B cell (primary cell): Measurements from ENCODE around the gene SCAMP5.

Experiments
- CTCF ChIP-seq: fragments of 200-600 bp; IDR thresholded peaks from one replicate; pipeline ENCODE4 v1.8.0; 2022; ENCODE audit warnings: antibody characterized with exemption, mild to moderate bottlenecking
- EZH2 ChIP-seq: IDR thresholded peaks from 2 replicates; pipeline ENCODE4 v1.6.1; 2012; ENCODE audit warnings: borderline replicate concordance, low read depth, mild to moderate bottlenecking, moderate library complexity, low read length; ENCODE audit not compliant: insufficient read depth, poor library complexity, severe bottlenecking

DNA sequence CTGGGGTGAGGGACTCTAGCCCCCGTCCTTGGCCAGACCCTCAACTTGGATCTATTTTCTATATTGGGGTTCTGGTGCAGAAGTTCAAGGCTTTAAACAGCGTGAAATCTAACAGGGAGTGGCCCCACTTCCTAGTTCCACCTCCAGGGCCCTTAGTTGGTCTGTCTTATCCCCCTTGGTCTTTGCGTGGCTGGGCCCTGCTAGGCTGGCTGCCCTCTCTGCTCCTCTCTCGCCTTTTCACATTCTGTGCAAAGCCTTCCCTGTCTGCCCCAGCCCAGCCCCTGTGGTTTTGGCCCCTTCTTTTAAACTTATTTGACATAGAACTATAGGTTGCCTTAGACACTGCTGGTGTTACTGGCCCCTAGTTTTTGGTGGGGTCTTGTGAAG is 33.6 kb downstream of the SCAMP5 start:
- no peak for TF ChIP-seq CTCF
- TF ChIP-seq EZH2, result no peak
